H1 (cell line): ENCODE data around the gene OGFR. TPM values are rescaled to one million over a fixed set of nuclear protein-coding genes. Genes with fewer than 3 reads are reported as not detected.
A peak's percentile ranks its signal among the peaks of the same experiment; 100 is the strongest.

ENCODE experiments used
- CTCF ChIA-PET: fragments of 300-600 bp; sonication (Branson Sonifier 250); formaldehyde crosslinking; loops from one replicate; lab custom pipeline; 2021; ENCODE audit not compliant: partially characterized antibody; lab: Charles Lee
- POLR2A ChIA-PET: fragments of 300-600 bp; sonication (Branson Sonifier 250); formaldehyde crosslinking; loops from one replicate; lab custom pipeline; 2021; ENCODE audit warnings: inconsistent platforms; ENCODE audit not compliant: partially characterized antibody; lab: Charles Lee
- DNase-seq, 2 experiments: peaks; one replicate each; pipeline versions ENCODE4 v3.0.0 to v3.0.0-alpha.2; 2010 to 2022; ENCODE audit warnings: low spot score in 2 of 2, low read depth in 1 of 2, mixed read lengths in 1 of 2
- FAIRE-seq: peaks from 2 replicates; lab custom pipeline; 2011; peaks lifted over from hg19 to GRCh38; lab: Jason Lieb, UNC
- H2AFZ ChIP-seq: 2 replicates; pipeline ENCODE4 v1.8.1; 2012; ENCODE audit warnings: low read length, inconsistent platforms
- H2AK5ac ChIP-seq: 2 replicates; pipeline ENCODE4 v1.6.1; 2013; ENCODE audit warnings: low read depth, low read length
- H2BK120ac ChIP-seq: replicated peaks from 2 replicates; pipeline ENCODE3; 2013; ENCODE audit warnings: low read depth, low read length, inconsistent platforms
- H2BK12ac ChIP-seq: 2 replicates; pipeline ENCODE4 v1.6.1; 2013; ENCODE audit warnings: low read depth, low read length
- H2BK15ac ChIP-seq: 2 replicates; pipeline ENCODE4 v1.6.1; 2013; ENCODE audit warnings: low read length
- H2BK20ac ChIP-seq: 2 replicates; pipeline ENCODE4 v1.6.1; 2013; ENCODE audit warnings: low read length
- H2BK5ac ChIP-seq: 2 replicates; pipeline ENCODE4 v1.6.1; 2013; ENCODE audit warnings: low read depth, low read length
- H3K14ac ChIP-seq: 2 replicates; pipeline ENCODE4 v1.6.1; 2013; ENCODE audit warnings: inconsistent platforms; ENCODE audit not compliant: insufficient read length
- H3K18ac ChIP-seq: 2 replicates; pipeline ENCODE4 v1.6.1; 2013; ENCODE audit warnings: low read length; ENCODE audit errors: extremely low read depth
- H3K23ac ChIP-seq: 2 replicates; pipeline ENCODE4 v1.6.1; 2013; ENCODE audit warnings: inconsistent platforms; ENCODE audit not compliant: insufficient read length
- H3K23me2 ChIP-seq: 2 replicates; pipeline ENCODE4 v1.6.1; 2013; ENCODE audit warnings: low read depth, low read length
- H3K27ac ChIP-seq: 2 replicates; pipeline ENCODE4 v1.6.1; 2011; ENCODE audit warnings: low read depth, low read length, inconsistent platforms
- H3K27me3 ChIP-seq, 4 experiments: replicated peaks in 1 of 4; 1 replicate in 1 of 4; 2 replicates in 3 of 4; pipeline versions ENCODE4 v1.6.1 to v1.8.1; 2011 to 2013; ENCODE audit warnings: low read length in 3 of 4, mild to moderate bottlenecking in 3 of 4, inconsistent platforms in 2 of 4, mixed read lengths in 2 of 4, moderate library complexity in 1 of 4; ENCODE audit not compliant: control insufficient read depth in 3 of 4, insufficient read depth in 3 of 4; ENCODE audit errors: extremely low read depth in 1 of 4
- H3K36me3 ChIP-seq, 4 experiments: 2 replicates each; pipeline versions ENCODE4 v1.6.1 to v1.8.1; 2011 to 2013; ENCODE audit warnings: mild to moderate bottlenecking in 4 of 4, low read length in 3 of 4, moderate library complexity in 2 of 4, control low read depth in 1 of 4, inconsistent platforms in 1 of 4; ENCODE audit not compliant: insufficient read depth in 4 of 4, control insufficient read depth in 2 of 4
- H3K4ac ChIP-seq: replicated peaks from 2 replicates; pipeline ENCODE3; 2013; ENCODE audit warnings: low read length, low read depth, mixed read lengths, inconsistent platforms; ENCODE audit not compliant: insufficient read length
- H3K4me1 ChIP-seq, 4 experiments: replicated peaks in 1 of 4; 1 replicate in 1 of 4; 2 replicates in 3 of 4; pipeline versions ENCODE4 v1.6.1 to v1.8.1; 2011 to 2013; ENCODE audit warnings: low read length in 3 of 4, inconsistent platforms in 2 of 4, mixed read lengths in 1 of 4; ENCODE audit not compliant: insufficient read depth in 4 of 4, control insufficient read depth in 3 of 4
- H3K4me2 ChIP-seq, 2 experiments: 2 replicates each; pipeline versions ENCODE4 v1.6.1 to v1.8.1; 2011 to 2013; ENCODE audit warnings: low read depth in 2 of 2, low read length in 2 of 2, control low read depth in 1 of 2, inconsistent platforms in 1 of 2, mild to moderate bottlenecking in 1 of 2; ENCODE audit not compliant: insufficient read depth in 1 of 2
- H3K4me3 ChIP-seq, 4 experiments: fragments of 200-600, 300-600 bp in 1 of 4; sonication (generic), shearing (Covaris generic), sonication (Bioruptor Twin) in 1 of 4; 2 replicates each; pipeline versions ENCODE4 v1.5.1 to v1.8.1; 2011 to 2016; ENCODE audit warnings: low read length in 4 of 4, low read depth in 3 of 4, control low read depth in 2 of 4, inconsistent platforms in 2 of 4, mild to moderate bottlenecking in 2 of 4, mixed read lengths in 1 of 4, moderate library complexity in 1 of 4; ENCODE audit not compliant: insufficient read depth in 2 of 4; ENCODE audit errors: extremely low read depth in 1 of 4
- H3K56ac ChIP-seq: replicated peaks from 2 replicates; pipeline ENCODE3; 2013; ENCODE audit warnings: low read depth, mild to moderate bottlenecking, mixed read lengths, low read length, inconsistent platforms; ENCODE audit not compliant: insufficient read length
- H3K79me1 ChIP-seq: 2 replicates; pipeline ENCODE4 v1.6.1; 2013; ENCODE audit warnings: low read depth, low read length, control low read depth
- H3K79me2 ChIP-seq, 2 experiments: 2 replicates each; pipeline versions ENCODE4 v1.6.1 to v1.8.1; 2012 to 2013; ENCODE audit warnings: low read length in 2 of 2, mild to moderate bottlenecking in 2 of 2, inconsistent platforms in 1 of 2; ENCODE audit not compliant: insufficient read depth in 2 of 2, control insufficient read depth in 1 of 2
- H3K9ac ChIP-seq, 4 experiments: replicated peaks in 1 of 4; 1 replicate in 1 of 4; 2 replicates in 3 of 4; pipeline versions ENCODE4 v1.6.1 to v1.8.1; 2011 to 2013; ENCODE audit warnings: low read depth in 3 of 4, low read length in 3 of 4, control low read depth in 2 of 4, mild to moderate bottlenecking in 2 of 4, moderate library complexity in 2 of 4, inconsistent platforms in 1 of 4; ENCODE audit errors: extremely low read depth in 1 of 4
- H3K9me3 ChIP-seq, 2 experiments: 2 replicates each; pipeline versions ENCODE4 v1.6.1 to v1.8.1; 2012 to 2013; ENCODE audit warnings: mild to moderate bottlenecking in 2 of 2, moderate library complexity in 2 of 2, control low read depth in 1 of 2, inconsistent platforms in 1 of 2, low read depth in 1 of 2, low read length in 1 of 2, mixed read lengths in 1 of 2; ENCODE audit not compliant: insufficient read depth in 2 of 2
- H4K20me1 ChIP-seq, 2 experiments: replicated peaks in 1 of 2; 2 replicates each; pipeline versions ENCODE3 to v1.8.1; 2011 to 2013; ENCODE audit warnings: inconsistent platforms in 2 of 2, low read length in 2 of 2, mild to moderate bottlenecking in 1 of 2; ENCODE audit not compliant: insufficient read depth in 2 of 2, control insufficient read depth in 1 of 2
- H4K5ac ChIP-seq: 2 replicates; pipeline ENCODE4 v1.6.1; 2013; ENCODE audit warnings: low read length, low read depth, mixed read lengths, inconsistent platforms; ENCODE audit not compliant: insufficient read length
- H4K8ac ChIP-seq: 2 replicates; pipeline ENCODE4 v1.8.0; 2013; ENCODE audit warnings: mild to moderate bottlenecking, moderate library complexity, low read length, inconsistent platforms; ENCODE audit not compliant: insufficient read depth; ENCODE audit errors: extremely low read depth
- H4K91ac ChIP-seq: replicated peaks from 2 replicates; pipeline ENCODE3; 2013; ENCODE audit warnings: low read length, mixed read lengths, inconsistent platforms; ENCODE audit not compliant: insufficient read length
- BRCA1 ChIP-seq: IDR thresholded peaks from 2 replicates; pipeline ENCODE4 v1.6.1; 2012; ENCODE audit warnings: low read depth, low read length, improper control_type of control experiment
- CHD1 ChIP-seq: IDR thresholded peaks from 2 replicates; pipeline ENCODE4 v1.6.1; 2012; ENCODE audit warnings: low read depth, low read length, improper control_type of control experiment
- KDM4A ChIP-seq: IDR thresholded peaks from one replicate; pipeline ENCODE4 v1.7.1; 2012; ENCODE audit warnings: low read depth, mild to moderate bottlenecking, moderate library complexity, low read length, inconsistent platforms; ENCODE audit not compliant: severe bottlenecking
- NANOG ChIP-seq: IDR thresholded peaks from 2 replicates; pipeline ENCODE4 v1.6.1; 2011; ENCODE audit warnings: low read length, low read depth, mild to moderate bottlenecking, inconsistent platforms; ENCODE audit not compliant: insufficient read depth, poor library complexity, severe bottlenecking
- POLR2AphosphoS5 ChIP-seq: IDR thresholded peaks from 2 replicates; pipeline ENCODE4 v1.6.1; 2011; ENCODE audit warnings: low read depth, low read length
- RFX5 ChIP-seq: IDR thresholded peaks from 2 replicates; pipeline ENCODE4 v1.6.1; 2011; ENCODE audit warnings: low read depth, low read length, improper control_type of control experiment, borderline replicate concordance
- SIN3A ChIP-seq, 2 experiments: IDR thresholded peaks in 1 of 2; conservative IDR thresholded peaks in 1 of 2; 2 replicates each; pipeline ENCODE4 v1.6.1; 2011 to 2012; ENCODE audit warnings: low read length in 2 of 2, improper control_type of control experiment in 1 of 2, low read depth in 1 of 2, mild to moderate bottlenecking in 1 of 2
- SIX5 ChIP-seq: IDR thresholded peaks from 2 replicates; pipeline ENCODE4 v1.6.1; 2011; ENCODE audit warnings: mild to moderate bottlenecking, low read depth, low read length
- SP1 ChIP-seq: IDR thresholded peaks from 2 replicates; pipeline ENCODE4 v1.6.1; 2011; ENCODE audit warnings: low read depth, low read length
- WGBS, 2 experiments: shearing (Covaris generic) in 1 of 2; methylation state at CpG; one replicate each; pipeline versions ENCODE4 v1.1.6 to v1.1.7; 2013 to 2015; ENCODE audit warnings: low lambda C conversion rate in 2 of 2, mixed read lengths in 2 of 2, inconsistent platforms in 1 of 2, low coverage in 1 of 2, missing lambda C conversion rate in 1 of 2; ENCODE audit not compliant: insufficient replicate concordance in 2 of 2, insufficient coverage in 1 of 2, insufficient read length in 1 of 2; ENCODE audit errors: extremely low coverage in 1 of 2, missing lambda C conversion rate in 1 of 2; 5-methylcytosine and 5-hydroxymethylcytosine counted together
- polyA plus RNA-seq, 7 experiments: library from polyadenylated mRNA; depleted of rRNA in 3 of 7; stranded (reverse) in 5 of 7; unstranded in 2 of 7; fragments of >200 nt in 5 of 7; fragments of 200-250 nt in 2 of 7; gene quantifications; 1 replicate in 5 of 7; 2 replicates in 1 of 7; 4 replicates in 1 of 7; pipeline versions ENCODE4 v1.2.1 to v1.2.3, GENCODE V29; 2011 to 2013; ENCODE audit warnings: missing spikeins in 2 of 7, mixed read lengths in 2 of 7
- total RNA-seq: library from RNA; stranded (reverse); fragmentation: NEBNext Ultra II Directional; extraction: Animal tissue kit (Norgen Biotek cat#: 25700); gene quantifications from 2 replicates; pipeline ENCODE4 v1.2.1, GENCODE V29; 2021
- TF ChIP-seq, protein P1 (sequence below): IDR thresholded peaks from 2 replicates; pipeline ENCODE4 v1.6.1; 2012; ENCODE audit warnings: inconsistent platforms

The OGFR gene
- total and polyA plus RNA-seq, 2 of the 8 experiments (the other 6 are each of a cell fraction or from before 2014, with no cell fraction given): 13.9 to 25.1 TPM

DNA sequence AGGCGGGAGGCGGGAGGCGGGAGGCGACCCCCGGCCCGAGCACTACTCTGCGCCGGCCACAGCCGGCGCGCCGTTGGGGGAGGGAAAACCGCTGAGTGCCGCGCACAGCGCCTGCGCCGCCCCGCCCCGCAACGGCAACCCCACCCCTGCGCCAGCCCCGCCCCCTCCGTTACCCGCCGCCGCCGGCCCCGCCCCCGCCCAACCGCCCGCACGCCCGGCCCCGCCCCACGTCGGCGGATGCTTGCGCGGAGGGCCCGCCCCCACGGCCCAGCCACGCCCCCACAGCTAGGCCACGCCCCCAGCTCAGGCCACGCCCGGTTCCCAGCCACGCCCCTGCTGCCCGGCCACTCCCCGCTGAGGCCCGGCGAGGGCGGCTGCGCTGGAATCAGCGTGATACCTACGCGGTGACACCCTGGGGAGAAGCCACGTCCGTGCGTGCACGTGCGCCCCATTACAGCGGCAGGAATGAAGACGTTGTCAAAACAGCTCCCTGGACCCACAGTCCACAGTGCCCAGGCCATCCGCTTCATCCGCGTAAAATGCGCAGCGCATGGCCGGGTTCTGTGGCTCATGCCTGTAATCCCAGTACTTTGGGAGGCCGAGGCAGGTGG, 57.2 kb downstream of the OGFR start, which contains the start of gene TCFL5:
TSS of gene TCFL5 (minus strand) at position 97 of the 611 bp plus-strand sequence. CDS start 152 bp downstream, outside the sequence.
- Histone ChIP-seq H2BK15ac (no peak within 1 kb of the TSS), H2BK12ac (no peak within 1 kb of the TSS), H3K23ac (no peak within 1 kb of the TSS), H3K4me2 (peak within 1 kb of the TSS; percentile 72 to 95), H3K9ac (peak within 1 kb of the TSS in 3 of 4 experiments; percentile 70 to 92 (median 80); a peak in 5 of 7 replicates), H3K27me3 (peaks cover 0 to 7% (median 4%) of the 10 kb centered on the region in 4 experiments; a peak in 5 of 7 replicates), H2AFZ (peak within 1 kb of the TSS; percentile 84; the same call in 1 of the 2 replicates), H3K27ac (peak within 1 kb of the TSS; percentile 57; the same call in 1 of the 2 replicates), H3K4me3 (peak within 1 kb of the TSS; percentile 39 to 60 (median 52)), H2BK5ac (no peak within 1 kb of the TSS; the same call in 1 of the 2 replicates), H4K91ac (no peak within 1 kb of the TSS), H2AK5ac (no peak within 1 kb of the TSS), H3K14ac (no peak within 1 kb of the TSS), H3K79me1 (peaks cover 5% of the 10 kb centered on the region; the same call in 1 of the 2 replicates), H4K5ac (no peak within 1 kb of the TSS), H3K79me2 (peaks cover 0 to 14% of the 10 kb centered on the region in 2 experiments; a peak in 2 of 4 replicates), H3K4me1 (peaks cover 3 to 18% (median 13%) of the 10 kb centered on the region in 4 experiments), H2BK20ac (no peak within 1 kb of the TSS), H3K18ac (peak within 1 kb of the TSS; percentile 96), H3K23me2 (peaks cover 8% of the 10 kb centered on the region; the same call in 1 of the 2 replicates), H3K4ac (peak within 1 kb of the TSS; percentile 85), H3K56ac (no peak within 1 kb of the TSS), H4K20me1 (peaks cover 0 to 11% of the 10 kb centered on the region in 2 experiments), H3K9me3 (no peaks in the 10 kb centered on the region; a peak in 1 of 4 replicates), H4K8ac (peak within 1 kb of the TSS; percentile 97), H2BK120ac (no peak within 1 kb of the TSS), H3K36me3 (peaks cover 4 to 7% (median 6%) of the 10 kb centered on the region in 4 experiments; a peak in 6 of 8 replicates)
- DNase-seq: peak in 1 of 2 experiments; percentile 99
- ChIA-PET POLR2A (interaction anchor here (0.6 to 2.3 kb wide), 13 partner anchors 11 to 148 kb away, joined by 3 to 9 read pairs (median 4); partner anchors contain the start of genes COL9A3 and GID8), CTCF (interaction anchor here (0.7 to 2.0 kb wide), 3 partner anchors 13 to 89 kb away, joined by 4 to 7 read pairs (median 4); no protein-coding TSS in a partner anchor)
- 37% methylated on average over 18 of the region's 70 CpGs; no CpG with 5 or more reads in 1 of the 2 experiments for WGBS, 2 experiments
- no peak for FAIRE-seq
- TF ChIP-seq CHD1: no peak
- TF ChIP-seq SIX5: no peak
- peak; percentile 1 for TF ChIP-seq NANOG
- no peak for TF ChIP-seq POLR2AphosphoS5
- no peak for TF ChIP-seq SIN3A (conservative IDR thresholded peaks at IDR 0.05 in 1 of 2, IDR thresholded peaks at IDR 0.05 in 1 of 2; ENCODE audit: low read depth in 1 of 2, low read length in 2 of 2)
- TF ChIP-seq, protein P1, sequence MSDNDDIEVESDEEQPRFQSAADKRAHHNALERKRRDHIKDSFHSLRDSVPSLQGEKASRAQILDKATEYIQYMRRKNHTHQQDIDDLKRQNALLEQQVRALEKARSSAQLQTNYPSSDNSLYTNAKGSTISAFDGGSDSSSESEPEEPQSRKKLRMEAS: peak; percentile 87
- TF ChIP-seq RFX5: no peak
- no peak for TF ChIP-seq BRCA1
- TF ChIP-seq SP1: no peak; the same call in 1 of the 2 replicates
- no peak for TF ChIP-seq KDM4A
